Neural cell (in vitro differentiated cells): ENCODE measurements around the gene AIF1.

Source experiments
- CTCF ChIP-seq: fragments of 450-650 bp; IDR thresholded peaks from 2 replicates; pipeline ENCODE4 v1.5.1; 2014; ENCODE audit warnings: antibody characterized with exemption, mild to moderate bottlenecking, moderate library complexity; ENCODE audit not compliant: poor library complexity, severe bottlenecking
- EP300 ChIP-seq: fragments of 450-650 bp; conservative IDR thresholded peaks from 2 replicates; pipeline ENCODE4 v1.6.1; 2014; ENCODE audit warnings: antibody characterized with exemption, mild to moderate bottlenecking, moderate library complexity; ENCODE audit not compliant: poor library complexity, severe bottlenecking
- MXI1 ChIP-seq: fragments of 450-650 bp; conservative IDR thresholded peaks from 2 replicates; pipeline ENCODE4 v1.6.1; 2014; ENCODE audit warnings: antibody characterized with exemption, mild to moderate bottlenecking; ENCODE audit not compliant: poor library complexity, severe bottlenecking

GRCh38 chr6:31626952-31627351 is 11.9 kb downstream of the AIF1 start:
- TF ChIP-seq MXI1 (no peak), CTCF (no peak), EP300 (no peak)
